K562 (cell line): ENCODE data around the gene KMT2D. TPM values are rescaled to one million over a fixed set of nuclear protein-coding genes. Genes with fewer than 3 reads are reported as not detected.

Source experiments
- ERF ChIP-seq: fragments of 450-650 bp; formaldehyde crosslinking; IDR thresholded peaks from 2 replicates; pipeline ENCODE4 v1.4.0; 2020; ENCODE audit warnings: mild to moderate bottlenecking, mixed read lengths
- HEY1 ChIP-seq: fragments of 250-450 bp; sonication (Bioruptor Pico); IDR thresholded peaks from 2 replicates; pipeline ENCODE4 v1.5.0; 2020; ENCODE audit warnings: mild to moderate bottlenecking, moderate library complexity, borderline replicate concordance
- ILF3 ChIP-seq: fragments of 450-650 bp; IDR thresholded peaks from 2 replicates; pipeline ENCODE4 v1.6.1; 2018; ENCODE audit warnings: antibody characterized with exemption, mild to moderate bottlenecking, moderate library complexity, borderline replicate concordance
- KHSRP ChIP-seq: fragments of 450-650 bp; IDR thresholded peaks from 2 replicates; pipeline ENCODE4 v1.6.1; 2017
- MAFF ChIP-seq: IDR thresholded peaks from 2 replicates; pipeline ENCODE4 v1.6.1; 2012; ENCODE audit warnings: low read length, improper control_type of control experiment
- MYNN ChIP-seq, 2 experiments: sonication (generic); formaldehyde crosslinking in 1 of 2; IDR thresholded peaks; 2 replicates each; pipeline versions ENCODE4 v1.5.0 to v1.6.1; 2016 to 2020; ENCODE audit warnings: antibody characterized with exemption in 1 of 2, missing genetic modification reagents in 1 of 2
- NFE2L1 ChIP-seq: fragments of 450-650 bp; IDR thresholded peaks from 2 replicates; pipeline ENCODE4 v1.6.1; 2016; ENCODE audit warnings: missing genetic modification characterization, low read depth, mild to moderate bottlenecking, missing compliant biosample characterization, moderate library complexity, borderline replicate concordance
- NONO ChIP-seq, 2 experiments: fragments of 200-400 bp in 1 of 2; fragments of 450-650 bp in 1 of 2; formaldehyde crosslinking in 1 of 2; IDR thresholded peaks; 2 replicates each; pipeline ENCODE4 v1.6.1; 2017; ENCODE audit warnings: low read depth in 2 of 2, mild to moderate bottlenecking in 2 of 2, moderate library complexity in 2 of 2, low read length in 1 of 2
- TGIF2 ChIP-seq: sonication (generic); formaldehyde crosslinking; IDR thresholded peaks from 2 replicates; pipeline ENCODE4 v1.8.1; 2022; ENCODE audit warnings: mild to moderate bottlenecking, missing genetic modification reagents, moderate library complexity
- TSC22D4 ChIP-seq: fragments of 450-650 bp; IDR thresholded peaks from 2 replicates; pipeline ENCODE4 v1.6.1; 2016; ENCODE audit warnings: missing genetic modification characterization, missing biosample characterization, control low read depth
- XRCC3 ChIP-seq: fragments of 450-650 bp; IDR thresholded peaks from 2 replicates; pipeline ENCODE4 v1.6.1; 2017; ENCODE audit warnings: mild to moderate bottlenecking, moderate library complexity
- ZKSCAN3 ChIP-seq: fragments of 250-450 bp; sonication (Bioruptor Pico); IDR thresholded peaks from 2 replicates; pipeline ENCODE4 v1.4.0; 2020
- ZNF121 ChIP-seq: sonication (generic); formaldehyde crosslinking; conservative IDR thresholded peaks from 2 replicates; pipeline ENCODE4 v1.8.0; 2022; ENCODE audit warnings: missing genetic modification reagents
- ZNF239 ChIP-seq: fragments of 250-450 bp; sonication (Bioruptor Pico); IDR thresholded peaks from 2 replicates; pipeline ENCODE4 v1.4.0; 2020; ENCODE audit warnings: mild to moderate bottlenecking
- ZNF644 ChIP-seq: fragments of 200-800 bp; sonication (Bioruptor generic); IDR thresholded peaks from 2 replicates; pipeline ENCODE4 v1.6.1; 2016; ENCODE audit warnings: low read depth, missing genetic modification characterization, missing compliant biosample characterization
- ZNF76 ChIP-seq: fragments of 250-450 bp; sonication (Bioruptor Pico); IDR thresholded peaks from 2 replicates; pipeline ENCODE4 v1.4.0; 2020; ENCODE audit warnings: mild to moderate bottlenecking, moderate library complexity, borderline replicate concordance
- polyA plus RNA-seq, 8 experiments: library from polyadenylated mRNA; depleted of rRNA in 4 of 8; stranded (reverse) in 5 of 8; unstranded in 3 of 8; fragments of >200 nt; fragmentation: Nextera tagmentation in 2 of 8; fragmentation: Illumina TruSeq in 1 of 8; extraction: Ambion mirVana in 2 of 8; extraction: Trizol in 1 of 8; gene quantifications; 2 replicates each; pipeline versions ENCODE4 v1.2.1 to v1.2.3, GENCODE V29; 2011 to 2014; ENCODE audit warnings: inconsistent platforms in 1 of 8, missing spikeins in 1 of 8
- total RNA-seq, 7 experiments: library from RNA; depleted of rRNA in 6 of 7; stranded (reverse); fragments of >200 nt in 6 of 7; fragmentation: Illumina TruSeq in 2 of 7; extraction: Trizol in 2 of 7; gene quantifications; 2 replicates each; pipeline versions ENCODE4 v1.2.1 to v1.2.3, GENCODE V29; 2011 to 2021; ENCODE audit warnings: low replicate concordance in 1 of 7
- TF ChIP-seq, protein P1 (sequence below): IDR thresholded peaks from 3 replicates; pipeline ENCODE4 v1.6.1; 2011; ENCODE audit warnings: borderline replicate concordance, mild to moderate bottlenecking; ENCODE audit not compliant: insufficient read length, insufficient read depth
- TF ChIP-seq, protein P2 (sequence below): fragments of 450-650 bp; IDR thresholded peaks from 2 replicates; pipeline ENCODE4 v1.7.1; 2018; ENCODE audit warnings: mild to moderate bottlenecking, low read depth; ENCODE audit not compliant: partially characterized antibody
- TF ChIP-seq, protein P3 (sequence below): fragments of 450-650 bp; IDR thresholded peaks from 2 replicates; pipeline ENCODE4 v1.6.1; 2016; ENCODE audit warnings: missing biosample characterization, missing genetic modification characterization
- TF ChIP-seq, protein P4 (sequence below): IDR thresholded peaks from 2 replicates; pipeline ENCODE4 v1.6.1; 2016; ENCODE audit warnings: missing genetic modification characterization, missing compliant biosample characterization

KMT2D gene
- total and polyA plus RNA-seq, 9 of the 15 experiments (the other 6 are each of a cell fraction or from before 2014, with no cell fraction given): 0.22 to 93.7 (median 13.7) TPM

DNA sequence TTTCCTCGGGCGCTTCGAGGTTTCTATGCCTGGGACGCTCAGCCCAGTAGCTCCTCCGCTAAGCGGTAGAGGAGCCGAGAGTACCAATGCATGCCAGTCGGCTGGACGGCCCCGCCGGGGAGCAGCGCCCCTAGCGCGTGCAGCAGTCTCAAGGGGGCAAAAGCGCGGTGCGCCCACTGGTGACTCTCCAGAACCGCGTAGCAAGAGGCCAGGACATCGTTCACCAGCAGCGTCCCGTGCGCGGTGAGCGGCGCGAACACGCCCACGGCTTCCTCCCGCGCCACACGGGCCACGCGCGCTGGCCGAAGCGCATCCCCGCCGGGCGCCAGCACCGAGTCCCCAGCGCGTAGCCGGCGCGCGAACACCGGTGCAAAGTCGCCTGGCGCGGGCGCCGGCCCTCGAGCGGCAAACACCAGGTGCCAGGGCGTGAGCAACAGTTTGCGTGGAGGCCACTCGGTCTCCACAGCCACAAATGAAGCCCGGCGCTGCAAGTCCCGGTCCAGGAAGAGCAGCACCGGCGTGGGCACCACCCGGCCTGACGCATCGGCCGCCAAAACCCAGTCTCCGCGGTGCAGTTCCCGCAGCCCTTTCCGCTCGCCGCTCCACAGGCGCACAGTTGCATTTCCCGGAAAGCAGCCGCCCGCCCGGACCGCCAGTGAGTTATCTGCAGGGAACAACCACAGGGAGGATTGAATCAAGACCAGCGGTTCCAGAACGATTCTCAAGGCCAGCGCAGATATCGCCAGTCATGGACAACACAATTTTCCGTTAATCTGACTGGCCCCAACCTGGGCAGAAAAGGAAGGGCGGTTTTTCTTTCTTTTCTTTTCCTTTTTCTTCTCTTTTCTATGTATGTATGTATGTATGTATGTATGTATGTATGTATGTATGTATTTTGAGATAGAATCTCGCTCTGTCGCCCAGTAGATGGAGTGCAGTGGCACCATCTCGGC is 29.5 kb upstream of the KMT2D start (continued):
- TF ChIP-seq, protein P1, sequence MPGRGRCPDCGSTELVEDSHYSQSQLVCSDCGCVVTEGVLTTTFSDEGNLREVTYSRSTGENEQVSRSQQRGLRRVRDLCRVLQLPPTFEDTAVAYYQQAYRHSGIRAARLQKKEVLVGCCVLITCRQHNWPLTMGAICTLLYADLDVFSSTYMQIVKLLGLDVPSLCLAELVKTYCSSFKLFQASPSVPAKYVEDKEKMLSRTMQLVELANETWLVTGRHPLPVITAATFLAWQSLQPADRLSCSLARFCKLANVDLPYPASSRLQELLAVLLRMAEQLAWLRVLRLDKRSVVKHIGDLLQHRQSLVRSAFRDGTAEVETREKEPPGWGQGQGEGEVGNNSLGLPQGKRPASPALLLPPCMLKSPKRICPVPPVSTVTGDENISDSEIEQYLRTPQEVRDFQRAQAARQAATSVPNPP: no peak
- TF ChIP-seq, protein P2, sequence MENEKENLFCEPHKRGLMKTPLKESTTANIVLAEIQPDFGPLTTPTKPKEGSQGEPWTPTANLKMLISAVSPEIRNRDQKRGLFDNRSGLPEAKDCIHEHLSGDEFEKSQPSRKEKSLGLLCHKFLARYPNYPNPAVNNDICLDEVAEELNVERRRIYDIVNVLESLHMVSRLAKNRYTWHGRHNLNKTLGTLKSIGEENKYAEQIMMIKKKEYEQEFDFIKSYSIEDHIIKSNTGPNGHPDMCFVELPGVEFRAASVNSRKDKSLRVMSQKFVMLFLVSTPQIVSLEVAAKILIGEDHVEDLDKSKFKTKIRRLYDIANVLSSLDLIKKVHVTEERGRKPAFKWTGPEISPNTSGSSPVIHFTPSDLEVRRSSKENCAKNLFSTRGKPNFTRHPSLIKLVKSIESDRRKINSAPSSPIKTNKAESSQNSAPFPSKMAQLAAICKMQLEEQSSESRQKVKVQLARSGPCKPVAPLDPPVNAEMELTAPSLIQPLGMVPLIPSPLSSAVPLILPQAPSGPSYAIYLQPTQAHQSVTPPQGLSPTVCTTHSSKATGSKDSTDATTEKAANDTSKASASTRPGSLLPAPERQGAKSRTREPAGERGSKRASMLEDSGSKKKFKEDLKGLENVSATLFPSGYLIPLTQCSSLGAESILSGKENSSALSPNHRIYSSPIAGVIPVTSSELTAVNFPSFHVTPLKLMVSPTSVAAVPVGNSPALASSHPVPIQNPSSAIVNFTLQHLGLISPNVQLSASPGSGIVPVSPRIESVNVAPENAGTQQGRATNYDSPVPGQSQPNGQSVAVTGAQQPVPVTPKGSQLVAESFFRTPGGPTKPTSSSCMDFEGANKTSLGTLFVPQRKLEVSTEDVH: no peak
- TF ChIP-seq NONO (IDR thresholded peaks at IDR 0.05; ENCODE audit: low read depth in 2 of 2, low read length in 1 of 2) (0 out of 4 replicates have a peak, but pooled peaks of 1 of the 2 experiments have one; percentile 20), ZNF76 (no peak; the same call in 1 of the 2 replicates), ZNF644 (tag) (no peak), ERF (CRISPR knock-in tag) (no peak), ZNF121 (CRISPR knock-in tag) (no peak), ZKSCAN3 (CRISPR knock-in tag) (no peak), TGIF2 (CRISPR knock-in tag) (no peak), ILF3 (no peak), XRCC3 (no peak), HEY1 (CRISPR knock-in tag) (no peak), ZNF239 (CRISPR knock-in tag) (no peak; the same call in 1 of the 2 replicates), NFE2L1 (tag) (no peak), KHSRP (no peak), TSC22D4 (tag) (no peak), MAFF (no peak), MYNN (IDR thresholded peaks at IDR 0.05) (peak; percentile 84; the same call in 1 of the 2 replicates), MYNN (CRISPR knock-in tag; IDR thresholded peaks at IDR 0.05) (no peak)
- TF ChIP-seq, protein P3, sequence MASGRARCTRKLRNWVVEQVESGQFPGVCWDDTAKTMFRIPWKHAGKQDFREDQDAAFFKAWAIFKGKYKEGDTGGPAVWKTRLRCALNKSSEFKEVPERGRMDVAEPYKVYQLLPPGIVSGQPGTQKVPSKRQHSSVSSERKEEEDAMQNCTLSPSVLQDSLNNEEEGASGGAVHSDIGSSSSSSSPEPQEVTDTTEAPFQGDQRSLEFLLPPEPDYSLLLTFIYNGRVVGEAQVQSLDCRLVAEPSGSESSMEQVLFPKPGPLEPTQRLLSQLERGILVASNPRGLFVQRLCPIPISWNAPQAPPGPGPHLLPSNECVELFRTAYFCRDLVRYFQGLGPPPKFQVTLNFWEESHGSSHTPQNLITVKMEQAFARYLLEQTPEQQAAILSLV (tag): no peak
- TF ChIP-seq, protein P4, sequence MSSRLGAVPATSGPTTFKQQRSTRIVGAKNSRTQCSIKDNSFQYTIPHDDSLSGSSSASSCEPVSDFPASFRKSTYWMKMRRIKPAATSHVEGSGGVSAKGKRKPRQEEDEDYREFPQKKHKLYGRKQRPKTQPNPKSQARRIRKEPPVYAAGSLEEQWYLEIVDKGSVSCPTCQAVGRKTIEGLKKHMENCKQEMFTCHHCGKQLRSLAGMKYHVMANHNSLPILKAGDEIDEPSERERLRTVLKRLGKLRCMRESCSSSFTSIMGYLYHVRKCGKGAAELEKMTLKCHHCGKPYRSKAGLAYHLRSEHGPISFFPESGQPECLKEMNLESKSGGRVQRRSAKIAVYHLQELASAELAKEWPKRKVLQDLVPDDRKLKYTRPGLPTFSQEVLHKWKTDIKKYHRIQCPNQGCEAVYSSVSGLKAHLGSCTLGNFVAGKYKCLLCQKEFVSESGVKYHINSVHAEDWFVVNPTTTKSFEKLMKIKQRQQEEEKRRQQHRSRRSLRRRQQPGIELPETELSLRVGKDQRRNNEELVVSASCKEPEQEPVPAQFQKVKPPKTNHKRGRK: no peak
